ENCODE results near the gene TAAR6. TPM values are rescaled to one million over a fixed set of nuclear protein-coding genes. Genes with fewer than 3 reads are reported as not detected.
"Not testable (repeated sequence)": the region's sequence is repeated elsewhere in the genome, so short reads cannot be mapped to it uniquely, and the experiment has no call there.

Gene TAAR6
- not detected for polyA plus RNA-seq

GRCh38 chr6:132570221-132570777 lies at the start of gene TAAR6:
Gene TAAR6, plus strand, starts transcription at chr6:132570322. Its CDS starts 0 bp downstream, at chr6:132570322.
- H3K27ac ChIP-seq (ENCODE audit: low read depth, low read length), result no peak within 1 kb of the TSS
- WGBS, 3 donors, result 65 to 88% (median 85%) methylated on average over 15 of the region's 15 CpGs

GRCh38 chr6:132520953-132521352 lies 49.2 kb upstream of the TAAR6 start:
- no peak overlapping the region for H3K27ac ChIP-seq (ENCODE audit: low read depth, low read length)
- 46 to 61% (median 47%) methylated on average over 2 of the region's 2 CpGs for WGBS, 3 donors

- no peak overlapping the region for H3K27ac ChIP-seq (ENCODE audit: low read depth, low read length)
- WGBS, 3 donors, result 80 to 90% (median 88%) methylated on average over 5 of the region's 5 CpGs
Measured at GRCh38 chr6:132524646-132525045, 45.5 kb upstream of the TAAR6 start.

- 82 to 89% (median 87%) methylated on average over 4 of the region's 4 CpGs for WGBS, 3 donors
- no peak overlapping the region for H3K27ac ChIP-seq (ENCODE audit: low read depth, low read length)
Measured at GRCh38 chr6:132525866-132526265, 44.3 kb upstream of the TAAR6 start.

GRCh38 chr6:132526461-132526860 lies 43.7 kb upstream of the TAAR6 start:
- WGBS, 3 donors, result 65 to 70% (median 70%) methylated on average over 2 of the region's 2 CpGs
- H3K27ac ChIP-seq (ENCODE audit: low read depth, low read length), result no peak overlapping the region

- no peak overlapping the region for H3K27ac ChIP-seq (ENCODE audit: low read depth, low read length)
- 69 to 80% (median 79%) methylated on average over 6 of the region's 6 CpGs for WGBS, 3 donors
Measured at GRCh38 chr6:132527791-132528190, 42.3 kb upstream of the TAAR6 start.

GRCh38 chr6:132530293-132530974 lies 39.7 kb upstream of the TAAR6 start:
- 7 to 18% (median 18%) methylated on average over 9 of the region's 9 CpGs for WGBS, 3 donors
- H3K27ac ChIP-seq (ENCODE audit: low read depth, low read length), result no peak overlapping the region

- not testable (repeated sequence) for H3K27ac ChIP-seq (ENCODE audit: low read depth, low read length)
- 74 to 92% (median 84%) methylated on average over 2 of the region's 2 CpGs for WGBS, 3 donors
Measured at GRCh38 chr6:132534546-132534945, 35.6 kb upstream of the TAAR6 start.

GRCh38 chr6:132537145-132537544 lies 33.0 kb upstream of the TAAR6 start:
- no peak overlapping the region for H3K27ac ChIP-seq (ENCODE audit: low read depth, low read length)
- 80 to 90% (median 84%) methylated on average over 3 of the region's 3 CpGs for WGBS, 3 donors

GRCh38 chr6:132537977-132538376 lies 32.1 kb upstream of the TAAR6 start, which contains the start of gene TAAR9:
Gene TAAR9, plus strand, starts transcription at chr6:132538277. Its CDS starts 13 bp downstream, at chr6:132538290.
- WGBS, 3 donors, result 79 to 86% (median 85%) methylated on average over 4 of the region's 4 CpGs
- H3K27ac ChIP-seq (ENCODE audit: low read depth, low read length), result no peak within 1 kb of the TSS

GRCh38 chr6:132544826-132545225 lies 25.3 kb upstream of the TAAR6 start:
- H3K27ac ChIP-seq (ENCODE audit: low read depth, low read length), result no peak overlapping the region

GRCh38 chr6:132548746-132549463 lies 21.2 kb upstream of the TAAR6 start:
- WGBS, 3 donors, result 85 to 95% (median 90%) methylated on average over 4 of the region's 4 CpGs

GRCh38 chr6:132551214-132551613 lies 18.9 kb upstream of the TAAR6 start:
- WGBS, 3 donors, result 83 to 93% (median 86%) methylated on average over 4 of the region's 4 CpGs
- H3K27ac ChIP-seq (ENCODE audit: low read depth, low read length), result no peak overlapping the region

More at GRCh38 chr6:132548746-132549463, 21.2 kb upstream of the TAAR6 start:
- no peak overlapping the region for H3K27ac ChIP-seq (ENCODE audit: low read depth, low read length)

- H3K27ac ChIP-seq (ENCODE audit: low read depth, low read length), result no peak within 1 kb of the TSS
- 92 to 95% (median 95%) methylated on average over 2 of the region's 2 CpGs for WGBS, 3 donors
Measured at GRCh38 chr6:132552372-132552771, 17.8 kb upstream of the TAAR6 start, which contains the start of gene TAAR8. Gene TAAR8, plus strand, starts transcription at chr6:132552672. Its CDS starts 21 bp downstream, at chr6:132552693.

GRCh38 chr6:132560087-132560486 lies 10.0 kb upstream of the TAAR6 start:
- not testable (repeated sequence) for H3K27ac ChIP-seq (ENCODE audit: low read depth, low read length)
- 72 to 82% (median 77%) methylated on average over 3 of the region's 3 CpGs for WGBS, 3 donors

- 84 to 90% (median 86%) methylated on average over 6 of the region's 6 CpGs for WGBS, 3 donors
- H3K27ac ChIP-seq (ENCODE audit: low read depth, low read length), result no peak overlapping the region
Measured at GRCh38 chr6:132566404-132566803, 3.7 kb upstream of the TAAR6 start.

GRCh38 chr6:132567566-132567965 lies 2.6 kb upstream of the TAAR6 start:
- 68 to 74% (median 69%) methylated on average over 1 of the region's 1 CpG for WGBS, 3 donors
- H3K27ac ChIP-seq (ENCODE audit: low read depth, low read length), result no peak overlapping the region

GRCh38 chr6:132568611-132569010 lies 1.5 kb upstream of the TAAR6 start:
- no peak overlapping the region for H3K27ac ChIP-seq (ENCODE audit: low read depth, low read length)
- WGBS, 3 donors, result 59 to 67% (median 60%) methylated on average over 6 of the region's 6 CpGs

- H3K27ac ChIP-seq (ENCODE audit: low read depth, low read length), result no peak overlapping the region
- WGBS, 3 donors, result 45 to 56% (median 56%) methylated on average over 4 of the region's 4 CpGs
Measured at GRCh38 chr6:132569170-132569569, 952 bp upstream of the TAAR6 start.
